ENCODE measurements around the gene TUBA1B.
"Not testable (repeated sequence)": the region's sequence is repeated elsewhere in the genome, so short reads cannot be mapped to it uniquely, and the experiment has no call there.

Gene TUBA1B

GRCh38 chr12:49131051-49131893 is at the start of gene TUBA1B:
TSS of gene TUBA1B (minus strand) at chr12:49131395. CDS start at chr12:49131300, 95 bp downstream.
- DNase-seq: peak; percentile 93

- no peak for DNase-seq
These were observed 43.0 kb upstream of the TUBA1B start for GRCh38 chr12:49174218-49174617.

DNA sequence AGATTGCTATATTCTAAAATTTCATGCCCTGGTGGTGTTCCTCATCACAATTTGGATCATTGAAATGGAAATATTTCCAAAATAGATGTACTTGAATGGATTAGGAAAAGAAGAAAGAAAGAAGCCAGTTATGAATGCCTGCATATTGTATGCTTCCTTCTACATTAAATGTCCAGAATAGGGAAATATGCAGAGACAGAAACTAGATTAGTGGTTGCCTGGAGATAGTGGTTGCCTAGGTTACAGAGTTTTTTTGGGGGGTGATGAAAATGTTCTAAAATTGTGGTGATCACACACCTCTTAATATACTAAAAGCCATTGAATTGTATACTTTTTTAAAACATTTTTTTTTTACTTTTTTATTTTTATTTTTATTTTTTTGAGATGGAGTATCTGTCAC is 39.7 kb upstream of the TUBA1B start:
- no peak for DNase-seq

- no peak for DNase-seq
These were observed 33.9 kb upstream of the TUBA1B start for GRCh38 chr12:49165114-49165513.

- DNase-seq: not testable (repeated sequence)
These were observed 30.7 kb upstream of the TUBA1B start for GRCh38 chr12:49161901-49162300.

- DNase-seq: no peak
These were observed 30.0 kb upstream of the TUBA1B start for GRCh38 chr12:49161092-49161795.

- DNase-seq: no peak
These were observed 29.2 kb upstream of the TUBA1B start for GRCh38 chr12:49160399-49160798.

DNA sequence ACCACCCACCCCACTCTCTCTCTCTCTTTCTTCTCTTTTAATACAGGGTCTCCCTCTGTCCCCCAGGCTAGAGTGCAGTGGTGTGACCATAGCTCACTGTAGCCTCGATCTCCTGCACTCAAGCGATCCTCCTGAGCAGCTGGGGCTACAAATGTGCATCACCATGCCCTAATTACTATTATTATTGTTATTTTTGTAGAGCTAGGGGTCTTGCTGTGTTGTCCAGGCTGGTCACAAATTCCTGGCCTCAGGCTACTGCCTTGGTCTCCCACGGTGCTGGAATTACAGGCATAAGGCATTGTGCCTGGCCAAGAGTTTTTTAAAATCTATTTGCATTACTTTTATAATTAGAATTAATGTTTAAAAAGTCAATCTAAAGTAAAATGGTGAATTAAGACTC is 23.0 kb upstream of the TUBA1B start:
- no peak for DNase-seq

- DNase-seq: no peak
These were observed 16.2 kb upstream of the TUBA1B start for GRCh38 chr12:49147384-49147783.

DNA sequence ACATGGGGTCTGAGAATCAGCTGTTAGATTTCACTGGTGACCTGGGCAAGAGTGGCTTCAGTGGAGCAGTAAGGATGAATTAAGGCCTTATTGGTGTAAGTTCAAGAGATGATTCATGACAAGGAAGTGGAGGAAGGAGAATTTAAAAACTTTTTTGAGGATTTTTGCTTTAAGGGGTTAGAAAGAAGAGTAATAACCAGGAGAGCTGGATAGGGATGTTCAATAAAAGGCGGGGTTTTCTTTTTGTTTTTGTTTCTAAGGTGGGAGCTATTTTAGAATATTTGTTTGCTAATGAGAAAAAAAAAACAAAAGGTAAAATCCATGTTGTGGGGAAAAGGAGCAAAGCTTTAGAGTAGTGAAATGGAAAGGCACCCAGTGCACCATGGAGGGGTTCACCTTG is 15.2 kb upstream of the TUBA1B start:
- DNase-seq: no peak

DNA sequence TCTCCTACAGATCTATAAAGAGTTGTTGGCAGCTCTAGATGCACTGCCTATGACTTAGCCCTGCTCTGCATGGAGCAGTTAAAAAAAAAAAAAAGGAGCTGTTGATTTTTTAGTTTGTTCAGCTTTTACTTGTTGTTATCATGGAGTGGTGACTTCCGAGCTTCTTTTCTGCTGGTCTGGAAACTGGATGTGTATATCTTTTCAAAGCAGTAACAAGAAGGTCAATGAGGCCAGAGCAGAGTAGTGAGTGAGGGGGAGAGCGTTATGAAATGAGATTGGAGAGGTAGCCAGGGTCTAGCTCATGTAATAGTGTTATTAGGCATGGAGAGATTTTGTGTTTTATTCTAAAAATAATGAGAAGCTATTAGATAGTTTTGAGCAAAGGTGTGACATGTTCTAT is 13.2 kb upstream of the TUBA1B start:
- DNase-seq: no peak

DNA sequence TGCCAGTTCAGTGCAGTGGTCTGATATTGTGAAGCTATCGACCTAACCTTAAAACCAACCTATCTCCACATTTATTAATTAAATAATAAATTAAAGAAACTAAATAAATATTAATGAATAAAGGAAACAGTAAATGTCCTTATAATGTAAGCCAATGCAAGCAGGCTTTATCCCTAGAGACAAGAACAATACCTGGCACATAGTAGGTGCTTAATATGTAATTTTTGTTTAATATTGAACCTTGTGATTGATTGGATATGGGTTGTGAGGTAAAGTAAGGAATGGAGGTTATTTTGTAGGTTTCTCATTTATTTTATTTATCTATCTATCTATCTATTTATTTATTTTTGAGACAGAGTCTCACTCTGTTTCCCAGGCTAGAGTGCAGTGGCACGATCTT is 7.8 kb upstream of the TUBA1B start:
- no peak for DNase-seq

GRCh38 chr12:49138587-49138986 is 7.4 kb upstream of the TUBA1B start:
- DNase-seq: no peak

DNA sequence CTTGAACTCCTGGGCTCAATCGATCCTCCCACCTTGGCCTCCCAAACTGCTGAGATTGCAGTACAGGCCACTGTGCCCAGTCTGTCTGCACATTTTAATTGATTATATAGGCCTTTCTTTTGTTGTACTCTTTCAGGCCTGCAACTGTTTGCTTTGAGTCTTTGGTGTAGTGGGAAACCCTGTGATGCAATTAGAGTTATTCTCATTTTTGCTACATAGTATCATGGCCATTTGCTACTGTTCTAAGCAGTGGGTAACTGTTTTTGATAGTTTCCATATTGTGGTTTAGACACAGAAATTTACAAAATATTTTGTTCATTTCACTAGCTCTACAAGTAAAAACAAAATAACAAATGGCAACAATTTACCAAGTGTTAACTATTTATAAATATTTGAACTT is 6.3 kb upstream of the TUBA1B start:
- DNase-seq: no peak

GRCh38 chr12:49136997-49137396 is 5.8 kb upstream of the TUBA1B start:
- not testable (repeated sequence) for DNase-seq

GRCh38 chr12:49133590-49133989 is 2.4 kb upstream of the TUBA1B start:
- DNase-seq: no peak

- DNase-seq: no peak
These were observed 1.8 kb upstream of the TUBA1B start for GRCh38 chr12:49133014-49133413.

DNA sequence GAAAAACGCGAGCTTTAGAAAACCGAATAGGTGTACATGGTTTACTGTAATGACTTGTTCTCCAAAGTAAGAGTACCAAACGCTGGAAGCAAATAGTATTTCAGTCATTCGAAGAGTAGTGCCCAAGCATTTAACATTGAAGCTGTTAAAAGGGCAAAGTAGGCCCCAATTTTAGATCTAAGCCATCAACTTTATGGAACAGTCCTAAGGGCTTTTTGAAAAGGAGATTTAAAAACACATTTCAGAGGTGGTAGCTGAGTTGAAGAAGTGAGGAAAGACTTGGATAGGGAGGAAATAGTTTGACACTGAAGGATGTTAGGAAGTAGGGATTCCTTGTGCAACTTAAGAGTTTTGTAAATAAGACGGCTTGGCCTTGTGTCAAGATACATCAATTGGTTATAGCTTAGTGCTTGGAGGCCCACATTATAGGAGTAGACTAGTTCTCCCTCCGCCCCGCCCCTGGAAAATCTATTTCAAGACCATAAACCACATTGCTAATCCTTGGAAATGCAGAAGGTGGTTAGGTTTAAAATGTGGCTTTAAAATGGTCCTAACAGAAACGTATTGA is 783 bp upstream of the TUBA1B start:
- DNase-seq: no peak

- peak; percentile 95 for DNase-seq
These were observed 794 bp downstream of the TUBA1B start for GRCh38 chr12:49130151-49131050.

DNA sequence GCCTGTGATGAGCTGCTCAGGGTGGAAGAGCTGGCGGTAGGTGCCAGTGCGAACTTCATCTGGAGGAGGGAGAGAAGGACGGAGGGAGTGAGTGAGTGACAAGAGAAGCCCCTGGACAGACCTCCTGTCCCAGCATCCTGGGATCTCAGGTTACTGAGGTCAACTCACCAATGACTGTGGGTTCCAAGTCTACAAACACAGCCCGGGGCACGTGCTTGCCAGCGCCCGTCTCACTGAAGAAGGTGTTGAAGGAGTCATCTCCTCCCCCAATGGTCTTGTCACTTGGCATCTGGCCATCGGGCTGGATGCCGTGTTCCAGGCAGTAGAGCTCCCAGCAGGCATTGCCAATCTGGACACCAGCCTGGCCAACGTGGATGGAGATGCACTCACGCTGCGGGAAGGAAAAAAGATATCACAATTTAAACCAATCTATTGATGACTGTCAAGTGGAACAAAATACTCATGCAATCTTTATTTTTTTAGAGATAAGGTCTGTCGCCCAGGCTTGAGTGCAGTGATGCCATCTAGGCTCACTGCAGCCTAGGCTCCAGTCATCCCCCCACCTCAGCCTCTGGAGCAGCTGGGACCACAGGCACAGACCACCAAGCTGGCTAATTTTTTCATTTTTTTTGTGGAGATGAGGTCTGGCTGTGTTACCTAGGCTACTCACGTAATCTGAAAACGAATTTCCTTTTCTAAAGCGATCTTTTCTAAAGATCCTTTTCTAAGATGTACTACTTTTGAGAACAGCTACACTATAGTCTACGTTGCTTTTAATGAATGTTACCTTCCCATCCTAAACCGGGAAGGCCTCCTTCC is 1.7 kb downstream of the TUBA1B start:
- no peak for DNase-seq

GRCh38 chr12:49127971-49128370 is 3.2 kb downstream of the TUBA1B start:
- DNase-seq: not testable (repeated sequence)
